Measurements from ENCODE around the gene TFF3.

TFF3 gene

GRCh38 chr21:42338729-42339715, 23.8 kb upstream of the TFF3 start:
- CTCF ChIA-PET = no interaction called here
- H3K4me3 ChIP-seq (ENCODE audit: low read depth, low read length) = no peak overlapping the region
- TF ChIP-seq, protein P1, sequence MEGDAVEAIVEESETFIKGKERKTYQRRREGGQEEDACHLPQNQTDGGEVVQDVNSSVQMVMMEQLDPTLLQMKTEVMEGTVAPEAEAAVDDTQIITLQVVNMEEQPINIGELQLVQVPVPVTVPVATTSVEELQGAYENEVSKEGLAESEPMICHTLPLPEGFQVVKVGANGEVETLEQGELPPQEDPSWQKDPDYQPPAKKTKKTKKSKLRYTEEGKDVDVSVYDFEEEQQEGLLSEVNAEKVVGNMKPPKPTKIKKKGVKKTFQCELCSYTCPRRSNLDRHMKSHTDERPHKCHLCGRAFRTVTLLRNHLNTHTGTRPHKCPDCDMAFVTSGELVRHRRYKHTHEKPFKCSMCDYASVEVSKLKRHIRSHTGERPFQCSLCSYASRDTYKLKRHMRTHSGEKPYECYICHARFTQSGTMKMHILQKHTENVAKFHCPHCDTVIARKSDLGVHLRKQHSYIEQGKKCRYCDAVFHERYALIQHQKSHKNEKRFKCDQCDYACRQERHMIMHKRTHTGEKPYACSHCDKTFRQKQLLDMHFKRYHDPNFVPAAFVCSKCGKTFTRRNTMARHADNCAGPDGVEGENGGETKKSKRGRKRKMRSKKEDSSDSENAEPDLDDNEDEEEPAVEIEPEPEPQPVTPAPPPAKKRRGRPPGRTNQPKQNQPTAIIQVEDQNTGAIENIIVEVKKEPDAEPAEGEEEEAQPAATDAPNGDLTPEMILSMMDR (IDR thresholded peaks at IDR 0.05; ENCODE audit: insufficient read depth, low read length, missing control alignments) = no peak
- no peak for DNase-seq (ENCODE audit: low read depth, low spot score)
- POLR2A ChIA-PET = no interaction called here

DNA sequence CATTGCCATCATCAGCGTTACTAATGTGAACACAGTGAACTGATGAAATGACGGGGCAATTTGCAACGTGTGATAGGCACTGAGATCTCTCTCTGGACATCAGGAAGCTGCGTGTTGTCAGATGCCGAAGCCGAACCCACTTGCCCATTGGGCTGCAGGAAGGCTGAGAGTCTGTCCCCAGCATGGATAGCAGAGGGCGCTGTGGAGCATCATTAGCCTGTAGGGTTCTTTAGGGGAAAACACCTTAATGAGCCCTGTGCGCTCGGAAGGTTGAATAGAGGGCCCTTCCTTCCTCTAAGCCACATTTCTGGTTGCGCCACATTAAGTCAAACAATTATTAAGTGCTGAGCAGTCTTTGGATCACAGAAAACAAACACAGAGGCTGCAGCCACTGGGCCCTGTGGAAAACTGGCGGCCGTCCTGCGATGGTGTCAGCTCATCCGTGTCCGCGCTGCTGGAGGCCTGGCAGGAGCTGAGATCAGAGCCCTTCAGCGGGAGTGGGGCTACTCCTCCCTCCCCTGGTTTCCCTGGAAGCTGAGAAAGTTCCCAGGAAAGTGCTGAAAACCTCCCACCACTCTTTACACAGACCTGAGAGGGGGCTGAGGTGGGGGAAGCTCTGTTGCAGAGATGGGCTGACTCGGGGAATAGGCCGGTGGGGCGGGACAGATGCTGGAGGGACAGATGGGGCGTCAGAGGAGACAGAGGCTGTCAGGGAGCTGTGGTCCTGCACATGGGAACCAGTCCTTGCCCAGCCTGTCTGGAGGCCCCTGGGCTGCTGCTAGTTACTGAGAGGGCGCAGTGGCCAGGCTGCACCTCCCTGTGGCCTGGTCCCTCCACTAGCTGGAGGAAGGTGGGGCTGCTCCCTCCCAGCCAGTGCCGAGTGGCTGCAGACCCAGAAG, 22.9 kb upstream of the TFF3 start:
- DNase-seq (ENCODE audit: low read depth, low spot score) = no peak
- TF ChIP-seq, protein P1 (IDR thresholded peaks at IDR 0.05; ENCODE audit: insufficient read depth, low read length, missing control alignments) = peak; percentile 36
- ChIA-PET CTCF (no interaction called here), POLR2A (no interaction called here)
- H3K4me3 ChIP-seq (ENCODE audit: low read depth, low read length) = no peak overlapping the region

GRCh38 chr21:42337276-42337675, 22.1 kb upstream of the TFF3 start:
- POLR2A ChIA-PET = no interaction called here
- TF ChIP-seq, protein P1 (IDR thresholded peaks at IDR 0.05; ENCODE audit: insufficient read depth, low read length, missing control alignments) = no peak
- CTCF ChIA-PET = no interaction called here
- H3K4me3 ChIP-seq (ENCODE audit: low read depth, low read length) = no peak overlapping the region
- DNase-seq (ENCODE audit: low read depth, low spot score) = no peak

- POLR2A ChIA-PET = no interaction called here
- TF ChIP-seq, protein P1 (IDR thresholded peaks at IDR 0.05; ENCODE audit: insufficient read depth, low read length, missing control alignments) = no peak
- CTCF ChIA-PET = no interaction called here
- DNase-seq (ENCODE audit: low read depth, low spot score) = no peak
- H3K4me3 ChIP-seq (ENCODE audit: low read depth, low read length) = no peak overlapping the region
These were observed 20.8 kb upstream of the TFF3 start for GRCh38 chr21:42336054-42336453.

DNA sequence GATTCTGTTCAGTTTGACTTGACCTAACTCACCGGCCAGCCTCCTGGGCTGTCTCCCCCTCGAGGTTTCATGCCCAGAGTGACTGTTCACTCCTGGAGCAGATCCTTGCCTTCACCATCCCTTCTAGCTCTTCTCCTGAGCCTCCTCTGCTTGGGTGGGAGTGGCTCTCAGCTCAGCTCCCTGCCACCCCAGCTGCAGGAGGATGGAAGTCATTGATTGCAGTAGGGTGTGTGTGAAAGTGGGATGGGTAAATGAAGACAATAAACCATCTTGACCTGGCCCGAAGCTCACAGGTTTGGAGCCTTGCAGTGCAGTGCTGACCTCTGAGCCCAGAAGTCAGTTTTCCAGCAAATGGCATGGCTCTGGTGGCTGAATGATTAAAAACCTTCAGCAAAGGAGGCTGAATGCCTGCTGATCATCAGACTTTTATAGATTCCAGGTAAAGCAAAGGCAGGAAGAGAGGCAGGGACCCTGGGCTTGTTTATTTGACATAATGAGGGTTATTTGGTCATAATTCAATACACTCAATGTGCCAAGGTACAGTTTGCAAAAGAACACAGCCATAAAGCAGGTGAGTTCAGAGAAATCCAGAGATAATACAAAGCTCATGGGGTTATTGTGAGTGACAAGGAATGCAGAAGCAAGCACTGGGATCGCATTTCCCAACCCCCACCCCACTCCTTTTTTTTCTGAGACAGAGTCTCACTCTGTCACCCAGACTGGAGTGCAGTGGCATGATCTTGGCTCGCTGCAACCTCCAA, 17.5 kb upstream of the TFF3 start:
- no peak overlapping the region for H3K4me3 ChIP-seq (ENCODE audit: low read depth, low read length)
- DNase-seq (ENCODE audit: low read depth, low spot score) = no peak
- ChIA-PET POLR2A (no interaction called here), CTCF (no interaction called here)
- TF ChIP-seq, protein P1 (IDR thresholded peaks at IDR 0.05; ENCODE audit: insufficient read depth, low read length, missing control alignments) = no peak
